K562 (cell line): ENCODE results near the gene PGLYRP1. TPM values are rescaled to one million over a fixed set of nuclear protein-coding genes. Genes with fewer than 3 reads are reported as not detected.

Experiments used
- ETS1 ChIP-seq: conservative IDR thresholded peaks from 2 replicates; pipeline ENCODE4 v1.6.1; 2011; ENCODE audit warnings: low read depth, mild to moderate bottlenecking, low read length; ENCODE audit not compliant: control insufficient read depth
- JUN ChIP-seq, 2 experiments: sonication (generic) in 1 of 2; formaldehyde crosslinking in 1 of 2; IDR thresholded peaks; 2 replicates each; pipeline versions ENCODE4 v1.6.1 to v1.8.0; 2012 to 2022; ENCODE audit warnings: borderline replicate concordance in 2 of 2, mild to moderate bottlenecking in 2 of 2, improper control_type of control experiment in 1 of 2, low read depth in 1 of 2, low read length in 1 of 2, missing genetic modification reagents in 1 of 2
- KLF1 ChIP-seq: fragments of 450-650 bp; IDR thresholded peaks from 2 replicates; pipeline ENCODE4 v1.6.1; 2016; ENCODE audit warnings: missing genetic modification characterization, missing compliant biosample characterization
- RREB1 ChIP-seq: fragments of 250-450 bp; sonication (Bioruptor Pico); IDR thresholded peaks from 2 replicates; pipeline ENCODE4 v1.4.0; 2020
- SMARCC2 ChIP-seq: fragments of 450-650 bp; IDR thresholded peaks from 2 replicates; pipeline ENCODE4 v1.6.1; 2017; ENCODE audit warnings: antibody characterized with exemption, moderate library complexity, mild to moderate bottlenecking, low read depth
- SPI1 ChIP-seq: IDR thresholded peaks from 2 replicates; pipeline ENCODE4 v1.6.1; 2011; ENCODE audit warnings: low read depth, low read length, control low read depth, borderline replicate concordance
- SUPT5H ChIP-seq: fragments of 450-650 bp; IDR thresholded peaks from 2 replicates; pipeline ENCODE4 v1.6.1; 2016
- ZC3H8 ChIP-seq: fragments of 450-650 bp; IDR thresholded peaks from 2 replicates; pipeline ENCODE4 v1.6.1; 2017
- ZNF408 ChIP-seq: fragments of 250-450 bp; sonication (Bioruptor Pico); IDR thresholded peaks from 2 replicates; pipeline ENCODE4 v1.4.0; 2020; ENCODE audit warnings: low read depth, mild to moderate bottlenecking, moderate library complexity
- polyA plus RNA-seq, 8 experiments: library from polyadenylated mRNA; depleted of rRNA in 4 of 8; stranded (reverse) in 5 of 8; unstranded in 3 of 8; fragments of >200 nt; fragmentation: Nextera tagmentation in 2 of 8; fragmentation: Illumina TruSeq in 1 of 8; extraction: Ambion mirVana in 2 of 8; extraction: Trizol in 1 of 8; gene quantifications; 2 replicates each; pipeline versions ENCODE4 v1.2.1 to v1.2.3, GENCODE V29; 2011 to 2014; ENCODE audit warnings: inconsistent platforms in 1 of 8, missing spikeins in 1 of 8
- total RNA-seq, 7 experiments: library from RNA; depleted of rRNA in 6 of 7; stranded (reverse); fragments of >200 nt in 6 of 7; fragmentation: Illumina TruSeq in 2 of 7; extraction: Trizol in 2 of 7; gene quantifications; 2 replicates each; pipeline versions ENCODE4 v1.2.1 to v1.2.3, GENCODE V29; 2011 to 2021; ENCODE audit warnings: low replicate concordance in 1 of 7
- TF ChIP-seq, protein P1 (sequence below): fragments of 250-450 bp; sonication (Bioruptor Pico); IDR thresholded peaks from 2 replicates; pipeline ENCODE4 v1.4.0; 2020; ENCODE audit warnings: mild to moderate bottlenecking, moderate library complexity
- TF ChIP-seq, protein P2 (sequence below): fragments of 250-450 bp; sonication (Bioruptor Pico); IDR thresholded peaks from 2 replicates; pipeline ENCODE4 v1.5.0; 2022; ENCODE audit warnings: mild to moderate bottlenecking

The PGLYRP1 gene
- total and polyA plus RNA-seq, 9 of the 15 experiments (the other 6 are each of a cell fraction or from before 2014, with no cell fraction given) = not detected

GRCh38 chr19:45994998-45995714 is 27.7 kb downstream of the PGLYRP1 start, which contains the start of gene CCDC61 (continued):
- peak; percentile 57; the same call in 1 of the 2 replicates for TF ChIP-seq RREB1 (CRISPR knock-in tag)
- peak; percentile 18; the same call in 1 of the 2 replicates for TF ChIP-seq JUN (IDR thresholded peaks at IDR 0.05; ENCODE audit: borderline replicate concordance, low read depth, low read length)
- no peak for TF ChIP-seq JUN (CRISPR knock-in tag; IDR thresholded peaks at IDR 0.05; ENCODE audit: borderline replicate concordance)
- no peak for TF ChIP-seq ETS1
- peak; percentile 98 for TF ChIP-seq SUPT5H
- TF ChIP-seq, protein P1, sequence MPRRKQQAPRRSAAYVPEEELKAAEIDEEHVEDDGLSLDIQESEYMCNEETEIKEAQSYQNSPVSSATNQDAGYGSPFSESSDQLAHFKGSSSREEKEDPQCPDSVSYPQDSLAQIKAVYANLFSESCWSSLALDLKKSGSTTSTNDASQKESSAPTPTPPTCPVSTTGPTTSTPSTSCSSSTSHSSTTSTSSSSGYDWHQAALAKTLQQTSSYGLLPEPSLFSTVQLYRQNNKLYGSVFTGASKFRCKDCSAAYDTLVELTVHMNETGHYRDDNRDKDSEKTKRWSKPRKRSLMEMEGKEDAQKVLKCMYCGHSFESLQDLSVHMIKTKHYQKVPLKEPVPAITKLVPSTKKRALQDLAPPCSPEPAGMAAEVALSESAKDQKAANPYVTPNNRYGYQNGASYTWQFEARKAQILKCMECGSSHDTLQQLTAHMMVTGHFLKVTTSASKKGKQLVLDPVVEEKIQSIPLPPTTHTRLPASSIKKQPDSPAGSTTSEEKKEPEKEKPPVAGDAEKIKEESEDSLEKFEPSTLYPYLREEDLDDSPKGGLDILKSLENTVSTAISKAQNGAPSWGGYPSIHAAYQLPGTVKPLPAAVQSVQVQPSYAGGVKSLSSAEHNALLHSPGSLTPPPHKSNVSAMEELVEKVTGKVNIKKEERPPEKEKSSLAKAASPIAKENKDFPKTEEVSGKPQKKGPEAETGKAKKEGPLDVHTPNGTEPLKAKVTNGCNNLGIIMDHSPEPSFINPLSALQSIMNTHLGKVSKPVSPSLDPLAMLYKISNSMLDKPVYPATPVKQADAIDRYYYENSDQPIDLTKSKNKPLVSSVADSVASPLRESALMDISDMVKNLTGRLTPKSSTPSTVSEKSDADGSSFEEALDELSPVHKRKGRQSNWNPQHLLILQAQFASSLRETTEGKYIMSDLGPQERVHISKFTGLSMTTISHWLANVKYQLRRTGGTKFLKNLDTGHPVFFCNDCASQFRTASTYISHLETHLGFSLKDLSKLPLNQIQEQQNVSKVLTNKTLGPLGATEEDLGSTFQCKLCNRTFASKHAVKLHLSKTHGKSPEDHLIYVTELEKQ (CRISPR knock-in tag) = no peak
- TF ChIP-seq, protein P2, sequence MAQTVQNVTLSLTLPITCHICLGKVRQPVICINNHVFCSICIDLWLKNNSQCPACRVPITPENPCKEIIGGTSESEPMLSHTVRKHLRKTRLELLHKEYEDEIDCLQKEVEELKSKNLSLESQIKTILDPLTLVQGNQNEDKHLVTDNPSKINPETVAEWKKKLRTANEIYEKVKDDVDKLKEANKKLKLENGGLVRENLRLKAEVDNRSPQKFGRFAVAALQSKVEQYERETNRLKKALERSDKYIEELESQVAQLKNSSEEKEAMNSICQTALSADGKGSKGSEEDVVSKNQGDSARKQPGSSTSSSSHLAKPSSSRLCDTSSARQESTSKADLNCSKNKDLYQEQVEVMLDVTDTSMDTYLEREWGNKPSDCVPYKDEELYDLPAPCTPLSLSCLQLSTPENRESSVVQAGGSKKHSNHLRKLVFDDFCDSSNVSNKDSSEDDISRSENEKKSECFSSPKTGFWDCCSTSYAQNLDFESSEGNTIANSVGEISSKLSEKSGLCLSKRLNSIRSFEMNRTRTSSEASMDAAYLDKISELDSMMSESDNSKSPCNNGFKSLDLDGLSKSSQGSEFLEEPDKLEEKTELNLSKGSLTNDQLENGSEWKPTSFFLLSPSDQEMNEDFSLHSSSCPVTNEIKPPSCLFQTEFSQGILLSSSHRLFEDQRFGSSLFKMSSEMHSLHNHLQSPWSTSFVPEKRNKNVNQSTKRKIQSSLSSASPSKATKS (CRISPR knock-in tag) = no peak
- TF ChIP-seq ZNF408 (CRISPR knock-in tag) = no peak
- TF ChIP-seq ZC3H8 = no peak
- TF ChIP-seq SPI1 = no peak
- TF ChIP-seq KLF1 (tag) = no peak
- TF ChIP-seq SMARCC2 = no peak
